ENCODE data around the gene VRK3. TPM values are rescaled to one million over a fixed set of nuclear protein-coding genes. Genes with fewer than 3 reads are reported as not detected.

Gene VRK3
- total RNA-seq, 4 donors from 2014 or later, result 26.3 to 67.7 (median 50.0) TPM

DNA sequence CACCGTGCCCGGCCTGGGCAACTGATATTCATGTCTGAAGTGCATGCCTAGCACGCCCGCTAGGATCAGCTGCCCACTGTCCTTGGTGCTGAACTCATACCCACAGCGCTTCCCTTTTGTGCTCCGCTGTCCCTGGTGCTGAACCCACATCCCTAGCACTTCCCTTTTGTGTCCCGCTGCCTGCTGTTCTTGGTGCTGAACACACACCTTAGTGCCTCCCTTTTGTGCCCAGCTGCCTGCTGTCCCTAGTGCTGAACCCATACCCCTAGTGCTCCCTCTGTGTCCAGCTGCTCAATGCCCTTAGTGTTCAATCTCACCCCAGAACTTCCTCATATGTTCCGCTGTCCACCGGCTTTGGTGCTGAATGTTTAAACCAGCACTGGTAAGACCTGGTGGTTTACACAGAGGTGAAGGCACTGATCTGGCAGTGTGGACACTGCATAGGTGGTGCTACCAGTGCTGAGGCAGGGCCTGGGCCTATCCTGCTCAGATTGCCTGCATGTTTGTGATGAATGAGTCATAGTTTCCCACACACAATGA is 37.9 kb downstream of the VRK3 start:
- 17 to 70% methylated on average over 2 to 9 of the region's 9 CpGs for WGBS, 2 donors (ENCODE audit: low coverage in 1 of 2)
- no peaks in the 10 kb centered on the region for H3K27me3 ChIP-seq
- no peaks in the 10 kb centered on the region for H3K4me1 ChIP-seq
- H3K27ac ChIP-seq, result no peak overlapping the region
- no peak overlapping the region for H3K4me3 ChIP-seq
- TF ChIP-seq POLR2AphosphoS5 (IDR thresholded peaks at IDR 0.05) (peak in 2 of 3 donors; percentile 30 to 33), EP300 (IDR thresholded peaks at IDR 0.05; ENCODE audit: low read depth) (no peak)
- TF ChIP-seq, protein P1, sequence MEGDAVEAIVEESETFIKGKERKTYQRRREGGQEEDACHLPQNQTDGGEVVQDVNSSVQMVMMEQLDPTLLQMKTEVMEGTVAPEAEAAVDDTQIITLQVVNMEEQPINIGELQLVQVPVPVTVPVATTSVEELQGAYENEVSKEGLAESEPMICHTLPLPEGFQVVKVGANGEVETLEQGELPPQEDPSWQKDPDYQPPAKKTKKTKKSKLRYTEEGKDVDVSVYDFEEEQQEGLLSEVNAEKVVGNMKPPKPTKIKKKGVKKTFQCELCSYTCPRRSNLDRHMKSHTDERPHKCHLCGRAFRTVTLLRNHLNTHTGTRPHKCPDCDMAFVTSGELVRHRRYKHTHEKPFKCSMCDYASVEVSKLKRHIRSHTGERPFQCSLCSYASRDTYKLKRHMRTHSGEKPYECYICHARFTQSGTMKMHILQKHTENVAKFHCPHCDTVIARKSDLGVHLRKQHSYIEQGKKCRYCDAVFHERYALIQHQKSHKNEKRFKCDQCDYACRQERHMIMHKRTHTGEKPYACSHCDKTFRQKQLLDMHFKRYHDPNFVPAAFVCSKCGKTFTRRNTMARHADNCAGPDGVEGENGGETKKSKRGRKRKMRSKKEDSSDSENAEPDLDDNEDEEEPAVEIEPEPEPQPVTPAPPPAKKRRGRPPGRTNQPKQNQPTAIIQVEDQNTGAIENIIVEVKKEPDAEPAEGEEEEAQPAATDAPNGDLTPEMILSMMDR (IDR thresholded peaks at IDR 0.05), result peak in 3 of 5 experiments; percentile 16 to 45 (median 37)
- no peaks in the 10 kb centered on the region for H3K9me3 ChIP-seq
- peaks cover 0 to 27% (median 6%) of the 10 kb centered on the region in 4 donors for H3K36me3 ChIP-seq
- in situ Hi-C loops (cut with MboI; ENCODE audit: low pct_ligation_motif_present in 1 of 4, low pct_unique_long_range_greater_than_20kb in 1 of 4, low sequenced_read_pairs in 3 of 4), result loop anchor here in 2 of 4 donors (10.0 kb wide), 1 partner anchor 52 kb away; no protein-coding TSS in a partner anchor
- intact Hi-C loops (cut with DNase I; ENCODE audit: low total_unique reads), result no loop called here
- peak; percentile 86 for DNase-seq

DNA sequence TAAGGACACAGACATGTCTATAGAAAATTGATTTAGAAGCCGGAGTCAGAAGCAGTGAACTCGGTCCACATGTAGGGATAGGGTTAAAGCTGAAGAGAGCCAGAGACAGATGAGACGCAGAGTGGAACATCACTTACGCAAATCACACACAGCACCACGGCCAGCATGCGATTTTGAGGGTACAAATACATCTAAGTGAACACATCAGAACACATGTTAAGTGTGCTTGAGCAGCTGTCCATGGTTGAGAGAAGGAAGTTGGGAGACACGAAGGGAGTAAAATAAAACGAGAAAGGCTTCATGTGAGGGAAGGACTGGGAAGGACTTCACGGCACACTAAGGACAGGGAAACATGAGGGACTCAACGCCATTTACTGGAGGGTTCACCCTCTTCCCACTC is 38.8 kb downstream of the VRK3 start:
- H3K4me3 ChIP-seq, result no peak overlapping the region
- H3K27me3 ChIP-seq, result no peaks in the 10 kb centered on the region
- 91 to 93% methylated on average over 7 to 10 of the region's 10 CpGs for WGBS, 2 donors (ENCODE audit: low coverage in 1 of 2)
- H3K36me3 ChIP-seq, result peaks cover 0 to 18% (median 6%) of the 10 kb centered on the region in 4 donors
- DNase-seq, result no peak
- intact Hi-C loops (cut with DNase I; ENCODE audit: low total_unique reads), result no loop called here
- TF ChIP-seq POLR2A (IDR thresholded peaks at IDR 0.05), result no peak
- TF ChIP-seq EP300 (IDR thresholded peaks at IDR 0.05; ENCODE audit: low read depth), result no peak
- TF ChIP-seq, protein P1 (IDR thresholded peaks at IDR 0.05), result no peak
- no peak for TF ChIP-seq POLR2AphosphoS5 (IDR thresholded peaks at IDR 0.05)
- in situ Hi-C loops (cut with MboI; ENCODE audit: low pct_ligation_motif_present in 1 of 4, low pct_unique_long_range_greater_than_20kb in 1 of 4, low sequenced_read_pairs in 3 of 4), result loop anchor here in 2 of 4 donors (10.0 kb wide), 1 partner anchor 52 kb away; no protein-coding TSS in a partner anchor
- H3K9me3 ChIP-seq, result no peaks in the 10 kb centered on the region
- H3K4me1 ChIP-seq, result no peaks in the 10 kb centered on the region
- H3K27ac ChIP-seq, result no peak overlapping the region

DNA sequence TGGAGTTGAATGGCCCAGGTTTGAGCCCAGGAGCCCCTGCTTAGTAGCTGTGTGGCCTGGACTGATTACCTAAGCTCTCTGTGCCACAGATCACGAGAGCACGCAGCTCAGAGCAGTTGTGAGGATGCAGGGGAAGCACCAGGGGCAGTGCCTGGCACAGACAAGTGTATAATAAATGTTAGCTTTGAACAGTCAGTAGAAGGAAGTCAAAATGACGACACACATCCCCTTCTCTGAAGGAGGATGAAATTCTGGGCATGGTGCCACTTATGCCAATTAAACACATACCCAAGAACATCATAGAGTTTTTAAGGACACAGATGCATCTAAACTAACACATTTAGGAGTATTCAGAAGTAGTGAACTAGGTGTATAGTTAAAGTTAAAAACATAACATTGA is 39.3 kb downstream of the VRK3 start:
- H3K36me3 ChIP-seq, result peaks cover 0 to 13% (median 3%) of the 10 kb centered on the region in 4 donors
- TF ChIP-seq, protein P1 (IDR thresholded peaks at IDR 0.05), result no peak
- TF ChIP-seq EP300 (IDR thresholded peaks at IDR 0.05; ENCODE audit: low read depth) (no peak), POLR2AphosphoS5 (IDR thresholded peaks at IDR 0.05) (no peak), POLR2A (IDR thresholded peaks at IDR 0.05) (no peak)
- WGBS, 2 donors (ENCODE audit: low coverage in 1 of 2), result 82% methylated on average over 3 of the region's 3 CpGs; no CpG with 5 or more reads in 1 of the 2 donors
- no peak for DNase-seq
- H3K27ac ChIP-seq, result no peak overlapping the region
- in situ Hi-C loops (cut with MboI; ENCODE audit: low pct_ligation_motif_present in 1 of 4, low pct_unique_long_range_greater_than_20kb in 1 of 4, low sequenced_read_pairs in 3 of 4) (loop anchor here in 2 of 4 donors (10.0 kb wide), 1 partner anchor 51 kb away; no protein-coding TSS in a partner anchor), intact Hi-C loops (cut with DNase I; ENCODE audit: low total_unique reads) (no loop called here)
- H3K4me1 ChIP-seq, result no peaks in the 10 kb centered on the region
- H3K27me3 ChIP-seq, result no peaks in the 10 kb centered on the region
- H3K4me3 ChIP-seq, result no peak overlapping the region
- H3K9me3 ChIP-seq, result no peaks in the 10 kb centered on the region

GRCh38 chr19:49984491-49984890 is 40.7 kb downstream of the VRK3 start:
- intact Hi-C loops (cut with DNase I; ENCODE audit: low total_unique reads), result loop anchor here (5.0 kb wide), 1 partner anchor 47 kb away; no protein-coding TSS in a partner anchor
- H3K4me1 ChIP-seq, result no peaks in the 10 kb centered on the region
- in situ Hi-C loops (cut with MboI; ENCODE audit: low pct_ligation_motif_present in 1 of 4, low pct_unique_long_range_greater_than_20kb in 1 of 4, low sequenced_read_pairs in 3 of 4), result loop anchor here in 3 of 4 donors (5.0 to 10.0 kb wide), 2 partner anchors 47 to 50 kb away; no protein-coding TSS in a partner anchor
- H3K4me3 ChIP-seq, result no peak overlapping the region
- 95% methylated on average over 11 of the region's 11 CpGs; no CpG with 5 or more reads in 1 of the 2 donors for WGBS, 2 donors (ENCODE audit: low coverage in 1 of 2)
- no peak for TF ChIP-seq POLR2AphosphoS5 (IDR thresholded peaks at IDR 0.05)
- TF ChIP-seq, protein P1 (IDR thresholded peaks at IDR 0.05), result no peak
- no peaks in the 10 kb centered on the region for H3K9me3 ChIP-seq
- H3K27me3 ChIP-seq, result no peaks in the 10 kb centered on the region
- no peak for DNase-seq
- H3K36me3 ChIP-seq, result peaks cover 0 to 6% (median 1%) of the 10 kb centered on the region in 4 donors
- H3K27ac ChIP-seq, result no peak overlapping the region

All from transverse colon (tissue), 4 donors.